Hippocampal formation (tissue), 2 donors: ENCODE data around the gene ADAM10.

ENCODE experiments used
- DNase-seq, 2 donors: peaks; one replicate each; lab custom pipeline; 2025; lab: John Stamatoyannopoulos, UW

The ADAM10 gene

DNA sequence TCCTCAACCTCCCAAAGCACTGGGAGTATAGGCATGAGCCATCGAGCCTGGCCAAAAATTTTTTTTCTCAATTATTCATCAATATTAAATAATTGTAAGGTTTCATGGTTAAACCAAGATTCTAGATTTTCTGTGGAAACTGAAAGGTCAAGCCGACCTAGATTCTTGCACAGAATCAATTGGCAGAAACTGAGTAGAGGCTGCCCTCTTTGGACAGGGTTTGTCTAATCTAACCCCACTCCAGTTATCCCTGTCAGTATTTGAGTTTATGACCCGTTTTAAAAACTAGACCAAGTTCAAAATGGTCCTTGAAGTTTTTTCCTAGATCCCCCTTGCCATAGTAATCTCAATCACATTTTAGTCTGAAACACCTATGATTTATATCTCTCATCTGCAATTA, 8.6 kb upstream of the ADAM10 start:
- DNase-seq: peak; percentile 14 to 49

DNA sequence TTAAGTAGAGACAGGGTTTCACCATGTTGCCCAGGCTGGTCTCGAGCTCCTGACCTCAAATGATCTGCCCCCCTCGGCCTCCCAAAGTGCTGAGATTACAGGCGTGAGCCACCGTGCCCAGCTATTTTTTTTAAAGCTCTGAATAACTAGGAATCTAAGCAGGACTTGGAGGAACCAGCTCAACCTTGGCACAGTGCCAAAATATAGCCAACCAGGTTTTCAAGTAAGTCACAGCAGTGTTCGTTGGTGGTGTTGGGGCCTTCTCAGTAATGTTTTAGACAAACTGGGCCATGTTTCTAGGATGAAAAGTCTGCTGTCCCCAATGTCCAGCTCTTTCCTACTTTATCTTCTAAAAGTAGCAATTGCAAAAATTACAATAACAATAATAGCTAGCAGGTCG, 6.4 kb upstream of the ADAM10 start:
- no peak for DNase-seq

DNA sequence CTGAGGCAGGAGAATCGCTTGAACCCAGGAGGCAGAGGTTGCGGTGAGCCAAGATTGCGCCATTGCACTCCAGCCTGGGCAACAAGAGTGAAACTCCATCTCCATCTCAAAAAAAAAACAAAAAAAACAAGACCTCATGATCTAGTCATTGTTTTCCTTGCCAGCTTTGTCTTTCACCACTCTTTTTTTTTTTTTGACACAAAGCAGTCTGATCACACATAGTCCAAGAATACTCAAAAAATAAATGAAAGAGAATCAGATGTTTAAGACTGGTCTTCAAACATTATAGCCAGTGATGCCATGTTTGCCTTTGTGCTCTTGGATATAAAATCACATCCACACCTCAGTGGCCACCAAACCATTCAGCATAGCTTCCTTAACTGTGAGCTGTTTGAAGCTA, 5.8 kb upstream of the ADAM10 start:
- no peak for DNase-seq

DNA sequence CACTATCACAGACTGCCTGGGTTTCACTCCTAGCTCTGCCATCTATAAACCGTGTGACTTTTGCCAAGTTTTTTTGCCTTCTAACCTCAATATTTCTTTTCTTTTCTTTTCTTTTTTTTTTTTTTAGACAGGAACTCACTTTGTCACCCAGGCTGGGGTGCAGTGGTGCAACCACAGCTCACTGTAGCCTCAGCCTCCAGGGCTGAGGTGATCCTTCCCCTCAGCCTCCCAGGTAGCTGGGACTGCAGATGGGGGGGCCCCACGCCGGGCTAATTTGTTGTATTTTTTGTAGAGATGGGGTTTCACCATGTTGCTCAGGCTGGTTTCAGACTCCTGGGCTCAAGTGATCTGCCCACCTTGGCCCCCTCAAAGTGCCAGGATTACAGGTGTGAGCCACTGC, 3.2 kb upstream of the ADAM10 start:
- no peak for DNase-seq

DNA sequence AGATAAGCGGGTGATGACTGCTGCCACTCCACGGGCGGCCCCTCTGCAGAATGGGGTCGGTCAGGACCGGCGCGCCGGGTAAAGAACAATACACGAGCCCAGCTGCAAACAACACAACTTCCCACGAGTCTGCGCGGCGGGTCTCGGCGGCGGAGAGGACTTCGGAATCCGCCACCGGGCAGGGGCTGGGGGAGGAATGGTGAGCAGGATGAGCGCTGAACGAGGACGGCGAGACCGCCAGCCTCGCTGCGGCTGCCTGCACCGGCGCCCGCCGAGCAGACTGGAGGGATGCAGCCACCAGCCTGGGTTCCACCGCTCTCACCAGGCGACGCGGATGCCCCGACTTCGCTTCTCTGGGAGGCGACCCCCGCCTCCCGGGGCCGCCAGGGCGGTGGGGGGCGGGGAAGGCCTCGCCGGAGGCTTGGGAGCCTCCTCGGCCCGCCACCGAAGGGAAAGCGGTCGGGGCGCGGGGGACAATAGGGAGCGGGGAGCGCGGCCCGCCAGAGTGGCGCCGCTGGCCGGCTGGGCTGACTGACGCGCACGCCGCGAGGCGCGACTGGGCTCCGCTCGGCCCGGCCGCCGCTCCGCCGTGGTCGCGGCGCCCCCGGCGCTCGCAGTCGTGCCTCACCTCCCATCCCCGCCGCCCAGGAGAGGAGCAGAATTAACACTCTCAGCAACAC, 515 bp downstream of the ADAM10 start:
- DNase-seq: peak in 1 of 2 donors; percentile 40

DNA sequence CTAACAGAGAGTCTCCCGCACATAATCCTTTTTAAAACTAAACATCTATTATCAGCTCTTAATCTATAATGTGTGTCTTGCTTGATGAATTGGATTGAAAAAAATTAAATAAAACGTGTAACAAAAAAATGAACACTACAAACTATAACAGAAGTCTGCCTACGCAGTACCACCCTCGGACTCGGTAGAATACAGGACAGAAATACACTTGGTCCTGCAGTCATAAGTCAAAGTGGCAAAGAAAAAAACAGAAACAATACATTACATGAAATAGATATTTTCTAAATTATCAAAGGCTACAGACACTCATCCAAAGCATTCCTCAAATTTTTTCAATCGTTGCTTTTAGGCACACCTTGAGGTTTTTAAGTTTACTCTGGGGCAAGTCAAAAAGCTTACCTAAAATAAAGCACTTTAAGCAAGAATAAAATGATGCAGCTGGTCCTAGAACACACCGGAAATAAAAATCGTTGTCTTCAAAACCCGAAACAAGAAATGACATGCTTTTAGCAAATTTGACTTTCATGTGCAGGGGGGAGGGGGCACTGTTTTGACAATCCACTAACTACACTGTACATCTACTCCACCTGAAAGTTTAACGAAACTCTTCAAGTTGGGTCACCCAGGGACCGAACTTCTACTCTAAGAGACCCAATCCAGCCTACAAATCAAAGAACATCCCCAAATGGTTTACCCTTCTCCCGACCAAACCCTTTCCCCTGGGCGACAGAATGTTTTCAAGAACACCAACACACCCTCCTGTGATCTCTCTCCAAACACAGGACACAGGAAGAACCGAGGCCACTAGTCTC, 1.3 kb downstream of the ADAM10 start:
- DNase-seq: no peak

DNA sequence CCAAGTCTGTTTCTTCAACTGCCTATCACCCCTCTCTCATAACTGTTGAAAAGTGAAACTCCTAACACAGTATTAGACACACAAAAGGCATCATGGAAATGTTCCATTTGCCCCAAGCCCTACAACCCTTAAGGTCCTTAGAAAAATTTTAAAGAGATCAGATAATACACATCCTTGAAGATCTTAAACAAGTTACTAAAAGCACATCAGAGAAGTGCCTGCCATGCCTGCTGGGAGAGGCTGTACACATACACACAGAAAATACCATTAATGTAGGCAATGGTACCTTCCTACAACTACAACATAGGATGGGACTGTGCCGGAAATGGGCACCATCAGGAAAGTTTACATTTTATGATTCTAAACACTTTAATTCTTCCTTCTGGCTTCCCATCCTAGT, 3.3 kb downstream of the ADAM10 start:
- no peak for DNase-seq

DNA sequence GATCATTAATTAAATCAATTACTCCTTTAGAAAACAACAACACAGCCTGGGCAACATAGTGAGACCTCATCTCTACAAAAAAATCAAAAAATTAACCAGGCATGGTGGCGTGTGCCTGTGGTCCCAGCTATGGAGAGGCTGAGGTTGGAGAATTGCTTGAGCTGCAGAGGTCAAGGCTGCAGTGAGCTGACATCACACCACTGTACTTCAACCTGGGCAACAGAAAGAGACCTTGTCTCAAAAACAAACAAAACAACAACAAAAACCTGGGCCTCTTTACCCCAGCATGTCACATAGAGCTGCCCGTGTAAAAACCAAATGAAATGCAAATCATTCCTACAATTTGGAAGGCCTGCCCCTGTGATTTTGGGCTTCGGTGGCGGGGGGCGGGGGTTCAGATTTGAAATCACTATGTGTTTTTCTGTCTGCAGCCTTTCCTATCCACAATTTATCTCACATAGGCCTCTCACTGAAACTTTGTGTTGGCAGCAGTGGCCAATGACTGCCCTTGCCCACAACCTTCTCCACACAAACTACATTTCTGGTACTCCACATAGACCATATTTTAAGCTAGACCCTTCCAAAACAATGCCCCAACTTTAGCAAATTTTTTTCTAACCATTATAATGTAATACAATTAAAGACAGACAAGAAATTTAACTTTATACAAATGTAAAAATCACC, 6.5 kb downstream of the ADAM10 start:
- no peak for DNase-seq

DNA sequence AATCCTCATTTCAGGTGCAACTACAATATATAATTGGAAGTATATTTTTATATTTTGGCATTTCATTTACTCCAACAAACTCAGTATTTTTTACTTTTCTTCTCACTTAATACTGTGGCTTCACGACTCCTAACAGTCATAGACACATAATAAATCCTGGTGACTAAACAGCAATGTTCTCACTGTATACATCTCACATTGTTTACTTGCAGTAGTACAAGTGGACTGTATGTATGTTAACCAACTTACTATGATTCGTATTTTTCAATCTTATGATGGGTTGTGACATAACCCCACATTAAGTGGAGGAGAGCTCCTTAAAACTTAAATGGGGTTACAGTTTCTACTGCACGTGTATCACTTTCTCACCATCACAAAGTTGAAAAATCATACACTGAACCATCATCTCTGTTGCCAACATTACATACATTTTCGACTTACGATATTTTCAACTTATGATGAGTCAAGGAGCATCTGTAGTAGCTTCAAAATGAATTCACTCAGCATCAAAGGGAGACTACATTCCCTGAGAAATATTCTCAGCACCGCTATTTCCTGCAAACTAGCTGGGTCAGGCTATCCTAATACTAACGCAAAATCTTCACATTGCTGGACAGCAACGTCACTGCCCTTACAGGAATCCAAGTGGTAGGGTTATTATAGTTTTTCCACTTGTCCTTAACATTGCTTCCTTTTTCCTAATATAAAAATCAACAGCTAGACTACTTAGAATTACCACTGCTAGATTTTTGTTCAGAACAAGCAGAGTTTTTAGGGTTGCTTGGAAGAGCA, 7.3 kb downstream of the ADAM10 start:
- DNase-seq: no peak

DNA sequence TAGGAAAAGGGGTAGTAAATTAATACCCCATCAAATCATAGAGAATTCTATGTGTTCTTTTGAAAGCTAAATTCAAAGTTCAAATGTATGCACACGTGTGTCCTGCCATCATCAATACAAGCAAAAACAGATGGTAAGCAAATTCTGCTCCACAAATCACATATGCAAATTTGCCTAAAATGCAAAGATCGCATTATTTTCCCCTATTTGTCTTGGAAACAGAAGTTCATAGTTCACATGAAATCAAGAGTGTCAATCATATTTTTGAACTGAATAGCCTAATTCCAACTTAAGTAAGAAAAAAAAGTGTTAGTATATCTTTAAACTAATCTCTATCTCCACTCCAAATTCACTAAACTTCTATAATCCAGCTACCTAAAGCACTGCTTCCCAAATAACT, 8.5 kb downstream of the ADAM10 start:
- no peak for DNase-seq

DNA sequence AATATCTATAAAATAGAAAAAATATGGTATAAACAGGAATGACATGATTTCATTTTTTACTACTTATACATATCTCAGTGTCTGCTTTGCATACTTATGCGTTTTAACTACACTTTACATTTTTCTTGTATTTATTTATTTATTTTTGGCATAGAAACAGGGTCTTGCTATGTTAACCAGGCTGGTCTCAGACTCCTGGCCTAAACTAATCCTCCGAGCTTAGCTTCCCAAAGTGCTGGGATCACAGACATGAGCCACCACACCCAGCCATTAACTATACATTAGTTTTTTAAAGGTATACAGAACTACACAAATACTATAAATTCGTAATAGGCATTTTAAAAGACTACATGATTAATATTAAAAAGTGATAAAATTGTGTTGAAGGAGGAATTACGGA, 9.1 kb downstream of the ADAM10 start:
- DNase-seq: no peak

DNA sequence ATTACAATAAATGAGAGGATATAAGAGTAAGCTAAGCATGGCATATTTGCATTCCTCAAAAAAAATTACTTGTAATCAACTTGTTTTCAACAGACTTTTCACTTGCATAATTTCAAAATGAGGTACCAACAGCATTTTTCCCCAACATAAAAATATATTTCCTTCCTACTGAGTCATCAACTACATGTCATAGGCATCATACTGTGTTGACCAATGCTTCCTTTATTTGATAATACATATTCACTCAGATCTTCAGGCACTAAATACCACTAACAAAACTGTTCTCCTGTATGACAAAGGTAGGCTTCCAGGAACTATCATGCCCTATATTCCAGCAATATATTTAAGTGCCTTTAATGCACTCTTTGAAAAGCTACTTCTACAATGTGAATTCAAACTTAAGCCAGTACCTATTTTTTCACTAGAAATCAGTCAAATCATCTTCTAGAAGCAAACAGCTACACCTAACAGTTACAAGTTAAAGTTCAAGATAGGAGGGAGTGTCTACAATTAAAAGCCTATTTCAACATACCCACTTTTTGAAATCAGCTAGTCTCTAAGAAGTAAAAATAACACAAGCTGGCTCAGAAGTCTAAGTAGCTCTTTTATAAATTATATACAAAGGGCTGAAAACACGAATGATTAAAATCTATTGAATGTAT, 11.3 kb downstream of the ADAM10 start:
- no peak for DNase-seq

DNA sequence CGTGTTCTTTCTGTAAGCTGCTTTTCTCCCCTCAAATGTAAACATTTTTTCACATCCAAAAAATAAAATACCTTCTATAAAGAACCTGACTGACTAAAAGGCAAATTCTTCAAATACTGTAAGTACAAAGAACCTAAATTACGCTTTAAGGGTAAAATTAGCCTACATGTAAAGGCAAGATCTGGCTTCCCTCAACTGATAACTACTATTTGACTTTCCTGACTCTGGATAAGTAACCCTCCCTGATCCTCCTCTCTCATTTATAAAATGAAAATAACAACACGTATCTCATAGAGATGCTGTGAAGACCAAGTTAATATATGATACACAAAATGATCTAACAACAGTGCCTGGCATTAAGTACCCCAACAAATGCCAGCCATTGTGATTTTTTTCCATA, 12.2 kb downstream of the ADAM10 start:
- DNase-seq: no peak

DNA sequence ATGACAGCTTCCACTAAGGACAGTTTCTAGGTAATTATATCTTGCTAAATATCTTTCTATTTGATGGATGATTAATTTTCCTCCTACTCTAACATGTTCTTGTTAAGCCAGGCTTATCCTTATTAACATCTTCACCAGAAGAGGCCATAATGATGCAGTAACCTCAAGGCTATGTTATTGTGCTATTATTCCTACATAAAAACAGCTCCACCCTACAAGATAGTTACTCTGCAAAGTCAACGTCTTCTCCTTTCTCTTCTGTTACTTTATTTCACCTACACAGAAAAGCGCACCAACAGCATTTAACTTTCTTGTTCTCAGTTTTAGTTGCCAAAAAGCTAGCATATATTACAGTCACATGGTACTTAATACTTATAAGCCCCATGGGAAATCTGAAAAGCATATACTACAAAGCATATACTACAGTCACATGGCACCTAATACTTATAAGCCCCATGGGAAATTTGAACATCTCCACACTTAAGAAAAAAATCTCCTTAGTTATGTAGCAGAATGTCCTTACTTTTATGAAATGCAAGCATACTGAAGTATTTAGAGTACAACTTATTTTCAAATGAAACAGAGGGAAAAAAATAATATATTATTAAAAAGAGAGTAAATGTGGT, 13.4 kb downstream of the ADAM10 start:
- DNase-seq: no peak

DNA sequence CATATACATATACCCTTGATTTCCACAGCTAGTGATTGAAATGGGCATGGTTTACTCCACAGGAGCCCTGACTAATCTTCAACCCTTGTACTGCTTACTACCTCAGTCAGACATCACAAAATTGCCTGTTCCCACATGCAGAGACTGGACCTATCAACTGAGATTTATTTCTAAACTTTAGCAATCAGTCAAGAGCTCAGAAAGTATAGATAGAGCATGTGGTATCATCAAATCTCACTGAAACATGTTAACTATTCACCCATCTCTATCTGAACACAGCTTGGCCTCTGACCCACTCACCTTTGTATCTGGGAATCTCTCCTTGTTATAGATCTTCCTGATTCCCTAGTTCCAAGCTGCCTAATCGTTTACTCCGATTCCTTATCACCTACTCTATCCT, 14.6 kb downstream of the ADAM10 start:
- no peak for DNase-seq

DNA sequence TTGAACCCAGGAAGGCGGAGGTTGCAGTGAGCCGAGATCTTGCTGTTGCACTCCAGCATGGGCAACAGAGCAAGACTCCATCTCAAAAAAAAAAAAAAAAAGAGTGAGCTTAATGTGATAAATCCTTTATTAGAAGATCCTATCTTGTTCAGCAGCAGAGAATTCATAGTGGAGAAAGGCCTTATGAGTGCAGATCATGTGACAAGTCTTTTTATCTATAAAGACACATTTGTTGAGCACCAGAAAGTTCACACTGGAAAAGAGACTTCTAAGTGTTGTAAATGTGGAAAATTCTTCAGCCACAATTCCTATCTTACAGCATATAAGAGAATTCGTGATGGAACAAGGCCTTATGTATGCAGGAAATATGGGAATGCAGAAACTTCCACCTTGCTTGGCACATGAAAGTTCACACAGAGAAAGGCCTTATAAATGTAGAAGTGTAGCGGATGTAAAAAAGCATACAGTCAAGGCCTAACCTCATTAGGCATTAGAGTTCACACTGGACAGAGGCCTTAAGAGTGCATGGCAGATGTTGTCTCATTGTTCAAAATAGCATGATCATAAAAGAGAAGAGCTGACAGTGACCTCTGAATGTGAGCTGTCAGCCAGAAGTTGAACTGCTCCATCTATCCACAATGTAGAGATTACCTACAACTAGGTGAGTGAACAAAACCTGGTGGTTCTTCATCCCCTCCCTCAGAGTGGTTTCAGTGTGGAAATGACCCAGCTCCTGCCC, 16.7 kb downstream of the ADAM10 start:
- DNase-seq: no peak

DNA sequence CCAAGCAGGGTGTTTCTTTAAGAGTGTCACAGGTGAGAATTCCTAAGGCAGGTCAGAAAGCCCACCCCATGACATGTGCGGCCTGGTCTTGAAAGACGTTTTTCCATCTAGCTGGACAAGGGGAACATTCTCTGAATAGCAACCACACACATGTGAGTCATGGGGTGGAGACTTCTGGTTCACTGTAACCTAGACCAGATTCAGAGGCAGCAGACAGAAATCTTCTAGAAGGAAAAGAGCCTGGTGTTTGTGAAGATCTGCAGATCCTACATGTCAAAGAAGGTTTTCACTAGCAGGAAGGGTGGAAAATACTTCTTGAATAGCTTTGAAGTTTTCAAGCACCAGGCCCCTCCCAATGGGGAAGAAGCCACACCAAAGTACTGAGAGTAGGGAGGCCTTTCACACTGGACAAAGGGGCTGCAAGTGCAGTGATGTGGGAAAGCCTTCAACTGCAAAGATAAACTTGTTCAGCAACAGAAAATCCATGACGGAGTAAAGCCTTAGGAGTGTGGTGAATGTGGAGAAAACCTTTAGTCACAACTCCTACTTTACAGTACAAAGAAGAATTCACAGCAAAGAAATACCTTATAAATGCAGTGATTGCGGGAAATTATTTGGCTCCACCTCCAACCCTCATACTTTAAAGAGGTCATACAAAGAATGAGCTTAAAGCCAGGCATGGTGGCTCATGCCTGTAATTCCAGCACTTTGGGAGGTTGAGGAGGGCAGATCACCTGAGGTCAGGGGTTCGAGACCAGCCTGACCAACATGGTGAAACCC, 17.6 kb downstream of the ADAM10 start:
- DNase-seq: no peak

DNA sequence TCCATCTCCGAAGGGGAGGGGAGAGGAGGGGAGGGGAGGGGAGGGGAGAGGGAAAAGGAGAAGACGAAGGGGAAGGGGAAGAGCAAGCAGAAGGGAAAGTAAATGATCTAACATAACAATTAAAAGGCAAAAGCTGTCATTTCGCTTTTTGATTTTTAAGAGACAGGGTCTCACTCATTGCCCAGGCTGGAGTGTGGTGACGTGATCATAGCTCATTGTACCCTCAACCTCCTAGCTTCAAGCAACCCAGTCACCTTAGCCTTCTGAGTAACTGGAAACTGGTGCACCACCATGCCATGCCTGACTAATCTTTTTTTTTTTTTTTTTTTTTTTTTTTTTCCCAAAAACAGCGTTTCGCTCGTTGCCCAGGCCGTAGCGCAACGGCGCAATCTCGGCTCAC, 22.6 kb downstream of the ADAM10 start:
- no peak for DNase-seq

DNA sequence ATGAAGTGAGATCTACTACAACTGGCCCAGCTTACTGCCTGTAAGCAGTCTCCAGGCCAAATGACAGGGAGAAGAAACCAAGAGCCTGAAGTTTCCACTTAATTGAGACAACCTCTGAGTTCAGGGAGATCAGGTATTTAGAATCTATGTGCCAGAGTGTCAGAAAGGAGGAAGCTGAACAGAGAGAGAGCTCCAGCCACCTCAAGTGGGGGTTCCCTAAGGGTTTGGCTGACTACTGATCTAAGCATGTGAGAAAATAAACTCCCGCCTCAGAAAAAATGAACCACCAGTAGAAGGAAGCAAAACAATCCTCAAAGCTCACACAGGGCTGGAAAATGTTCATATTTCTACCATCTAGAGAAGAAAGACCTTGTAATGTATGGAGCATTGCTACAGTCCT, 25.0 kb downstream of the ADAM10 start:
- DNase-seq: no peak

DNA sequence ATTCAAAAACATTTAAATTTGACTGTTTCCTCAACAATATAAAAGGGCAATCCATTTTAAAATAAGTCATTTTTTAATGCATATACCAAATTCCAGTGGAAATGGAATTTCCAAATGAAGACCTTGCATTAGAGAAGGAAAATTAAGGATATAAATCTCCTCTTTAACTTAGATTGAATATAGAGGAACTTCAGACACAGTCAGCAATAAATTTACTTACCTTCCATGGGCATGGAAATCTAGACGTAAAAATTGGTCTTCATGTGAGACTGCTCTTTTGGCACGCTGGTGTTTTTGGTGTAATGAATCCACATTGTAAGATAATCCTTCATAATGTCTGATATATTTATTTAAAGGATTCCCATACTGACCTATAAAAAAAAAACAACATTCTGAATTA, 32.1 kb downstream of the ADAM10 start:
- no peak for DNase-seq
